K562 (cell line): ENCODE results near the gene AHSG. TPM values are rescaled to one million over a fixed set of nuclear protein-coding genes. Genes with fewer than 3 reads are reported as not detected.

Source experiments
- ASH1L ChIP-seq: fragments of 450-650 bp; IDR thresholded peaks from 2 replicates; pipeline ENCODE4 v1.6.1; 2018; ENCODE audit warnings: borderline replicate concordance, mild to moderate bottlenecking, low read depth; ENCODE audit not compliant: partially characterized antibody
- CBFA2T3 ChIP-seq: fragments of 450-650 bp; IDR thresholded peaks from 2 replicates; pipeline ENCODE4 v1.6.1; 2017
- CBX3 ChIP-seq, 2 experiments: IDR thresholded peaks; 1 replicate in 1 of 2; 2 replicates in 1 of 2; pipeline ENCODE4 v1.6.1; 2012; ENCODE audit warnings: inconsistent platforms in 2 of 2, low read length in 2 of 2, borderline replicate concordance in 1 of 2, control low read depth in 1 of 2
- DIDO1 ChIP-seq: fragments of 450-650 bp; IDR thresholded peaks from 2 replicates; pipeline ENCODE4 v1.6.1; 2016; ENCODE audit warnings: low read depth, missing biosample characterization, missing genetic modification characterization
- GABPB1 ChIP-seq: sonication (generic); formaldehyde crosslinking; IDR thresholded peaks from 2 replicates; pipeline ENCODE4 v1.8.0; 2022; ENCODE audit warnings: mild to moderate bottlenecking, missing genetic modification reagents
- KAT7 ChIP-seq: sonication (generic); formaldehyde crosslinking; IDR thresholded peaks from 2 replicates; pipeline ENCODE4 v1.8.0; 2022; ENCODE audit warnings: missing genetic modification reagents, mild to moderate bottlenecking, borderline replicate concordance
- MEF2D ChIP-seq: conservative IDR thresholded peaks from 2 replicates; pipeline ENCODE4 v1.6.1; 2016; ENCODE audit warnings: low read depth, missing genetic modification characterization, missing compliant biosample characterization
- PHF21A ChIP-seq: fragments of 450-650 bp; IDR thresholded peaks from 2 replicates; pipeline ENCODE4 v1.6.1; 2017; ENCODE audit warnings: low read depth, borderline replicate concordance
- PHF8 ChIP-seq: fragments of 200-600 bp; sonication (generic); IDR thresholded peaks from 2 replicates; pipeline ENCODE4 v1.6.1; 2012; ENCODE audit warnings: mixed run types, mild to moderate bottlenecking, inconsistent platforms, low read length, moderate library complexity, borderline replicate concordance
- SAP30 ChIP-seq: fragments of 200-600 bp; sonication (generic); IDR thresholded peaks from 2 replicates; pipeline ENCODE4 v1.6.1; 2012; ENCODE audit warnings: borderline replicate concordance, low read depth, mild to moderate bottlenecking, moderate library complexity, low read length, control low read depth, inconsistent platforms; ENCODE audit not compliant: insufficient read depth, poor library complexity, severe bottlenecking
- SP2 ChIP-seq: IDR thresholded peaks from 2 replicates; pipeline ENCODE4 v1.6.1; 2011; ENCODE audit warnings: mild to moderate bottlenecking, low read depth, low read length, moderate library complexity; ENCODE audit not compliant: poor library complexity, severe bottlenecking; ENCODE audit errors: extremely low read depth
- STAT5B ChIP-seq: fragments of 250-450 bp; sonication (Bioruptor Pico); IDR thresholded peaks from 2 replicates; pipeline ENCODE4 v1.8.0; 2021; ENCODE audit warnings: mild to moderate bottlenecking, inconsistent platforms
- TAF1 ChIP-seq: IDR thresholded peaks from 2 replicates; pipeline ENCODE4 v1.6.1; 2011; ENCODE audit warnings: mild to moderate bottlenecking, low read length, moderate library complexity; ENCODE audit not compliant: insufficient read depth, control insufficient read depth, severe bottlenecking; ENCODE audit errors: extremely low read depth
- ZFP36 ChIP-seq: fragments of 150-350 bp; IDR thresholded peaks from 2 replicates; pipeline ENCODE4 v1.6.1; 2018; ENCODE audit warnings: low read length, low read depth; ENCODE audit not compliant: partially characterized antibody
- ZKSCAN1 ChIP-seq: fragments of 150-350 bp; IDR thresholded peaks from 2 replicates; pipeline ENCODE4 v1.6.1; 2016; ENCODE audit warnings: low read depth, low read length
- ZZZ3 ChIP-seq: fragments of 450-650 bp; IDR thresholded peaks from 2 replicates; pipeline ENCODE4 v1.6.1; 2016; ENCODE audit warnings: antibody characterized with exemption, mild to moderate bottlenecking, moderate library complexity
- polyA plus RNA-seq, 8 experiments: library from polyadenylated mRNA; depleted of rRNA in 4 of 8; stranded (reverse) in 5 of 8; unstranded in 3 of 8; fragments of >200 nt; fragmentation: Nextera tagmentation in 2 of 8; fragmentation: Illumina TruSeq in 1 of 8; extraction: Ambion mirVana in 2 of 8; extraction: Trizol in 1 of 8; gene quantifications; 2 replicates each; pipeline versions ENCODE4 v1.2.1 to v1.2.3, GENCODE V29; 2011 to 2014; ENCODE audit warnings: inconsistent platforms in 1 of 8, missing spikeins in 1 of 8
- total RNA-seq, 7 experiments: library from RNA; depleted of rRNA in 6 of 7; stranded (reverse); fragments of >200 nt in 6 of 7; fragmentation: Illumina TruSeq in 2 of 7; extraction: Trizol in 2 of 7; gene quantifications; 2 replicates each; pipeline versions ENCODE4 v1.2.1 to v1.2.3, GENCODE V29; 2011 to 2021; ENCODE audit warnings: low replicate concordance in 1 of 7
- TF ChIP-seq, protein P1 (sequence below): fragments of 450-650 bp; IDR thresholded peaks from 2 replicates; pipeline ENCODE4 v1.6.1; 2018; ENCODE audit warnings: mild to moderate bottlenecking, low read depth; ENCODE audit not compliant: partially characterized antibody
- TF ChIP-seq, protein P2 (sequence below): fragments of 200-800 bp; sonication (Bioruptor generic); IDR thresholded peaks from 2 replicates; pipeline ENCODE4 v1.6.1; 2016; ENCODE audit warnings: missing genetic modification characterization, missing compliant biosample characterization

AHSG gene
- total and polyA plus RNA-seq, 9 of the 15 experiments (the other 6 are each of a cell fraction or from before 2014, with no cell fraction given): 0.69 TPM; not detected in 8

DNA sequence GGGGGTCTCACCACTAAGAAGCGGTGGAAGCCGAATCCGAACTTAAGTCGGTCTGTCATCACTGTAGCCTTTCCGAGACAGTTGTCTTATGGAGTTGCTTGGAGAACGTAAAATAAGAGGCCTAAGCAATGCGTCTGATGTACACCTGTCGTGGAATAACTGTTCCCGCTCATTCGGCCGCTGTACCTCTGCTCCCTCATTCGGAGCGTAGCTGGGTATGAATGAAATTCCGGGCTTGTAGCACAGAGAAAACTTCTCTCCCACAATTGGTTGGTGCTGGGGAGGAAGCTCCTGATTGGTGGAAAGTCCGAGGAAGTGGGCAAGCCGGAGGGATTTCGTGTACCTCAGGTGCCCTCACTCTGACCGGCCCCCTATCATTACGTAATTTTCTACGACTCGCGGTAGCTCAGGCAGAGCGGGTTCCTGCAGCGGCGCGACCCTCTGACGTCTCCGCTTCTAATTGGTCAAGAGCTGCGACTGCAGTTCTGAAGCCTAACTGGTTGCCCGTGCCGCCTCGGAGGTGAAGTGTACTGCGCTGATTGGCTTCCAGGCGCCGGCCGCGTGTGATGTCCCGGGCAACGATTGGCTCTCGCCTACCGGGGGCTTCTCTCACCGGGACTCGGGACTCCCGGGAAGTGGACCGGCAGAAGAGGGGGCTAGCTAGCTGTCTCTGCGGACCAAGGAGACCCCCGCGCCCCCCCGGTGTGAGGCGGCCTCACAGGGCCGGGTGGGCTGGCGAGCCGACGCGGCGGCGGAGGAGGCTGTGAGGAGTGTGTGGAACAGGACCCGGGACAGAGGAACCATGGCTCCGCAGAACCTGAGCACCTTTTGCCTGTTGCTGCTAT lies 42.5 kb upstream of the AHSG start, which contains the start of gene DNAJB11 (continued):
- TF ChIP-seq STAT5B (CRISPR knock-in tag): no peak
- TF ChIP-seq PHF21A: peak; percentile 91; the same call in 1 of the 2 replicates
- TF ChIP-seq, protein P1, sequence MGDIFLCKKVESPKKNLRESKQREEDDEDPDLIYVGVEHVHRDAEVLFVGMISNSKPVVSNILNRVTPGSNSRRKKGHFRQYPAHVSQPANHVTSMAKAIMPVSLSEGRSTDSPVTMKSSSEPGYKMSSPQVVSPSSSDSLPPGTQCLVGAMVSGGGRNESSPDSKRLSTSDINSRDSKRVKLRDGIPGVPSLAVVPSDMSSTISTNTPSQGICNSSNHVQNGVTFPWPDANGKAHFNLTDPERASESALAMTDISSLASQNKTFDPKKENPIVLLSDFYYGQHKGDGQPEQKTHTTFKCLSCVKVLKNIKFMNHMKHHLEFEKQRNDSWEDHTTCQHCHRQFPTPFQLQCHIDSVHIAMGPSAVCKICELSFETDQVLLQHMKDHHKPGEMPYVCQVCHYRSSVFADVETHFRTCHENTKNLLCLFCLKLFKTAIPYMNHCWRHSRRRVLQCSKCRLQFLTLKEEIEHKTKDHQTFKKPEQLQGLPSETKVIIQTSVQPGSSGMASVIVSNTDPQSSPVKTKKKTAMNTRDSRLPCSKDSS: no peak
- TF ChIP-seq GABPB1 (CRISPR knock-in tag): peak; percentile 82
- no peak for TF ChIP-seq ZFP36
- TF ChIP-seq, protein P2, sequence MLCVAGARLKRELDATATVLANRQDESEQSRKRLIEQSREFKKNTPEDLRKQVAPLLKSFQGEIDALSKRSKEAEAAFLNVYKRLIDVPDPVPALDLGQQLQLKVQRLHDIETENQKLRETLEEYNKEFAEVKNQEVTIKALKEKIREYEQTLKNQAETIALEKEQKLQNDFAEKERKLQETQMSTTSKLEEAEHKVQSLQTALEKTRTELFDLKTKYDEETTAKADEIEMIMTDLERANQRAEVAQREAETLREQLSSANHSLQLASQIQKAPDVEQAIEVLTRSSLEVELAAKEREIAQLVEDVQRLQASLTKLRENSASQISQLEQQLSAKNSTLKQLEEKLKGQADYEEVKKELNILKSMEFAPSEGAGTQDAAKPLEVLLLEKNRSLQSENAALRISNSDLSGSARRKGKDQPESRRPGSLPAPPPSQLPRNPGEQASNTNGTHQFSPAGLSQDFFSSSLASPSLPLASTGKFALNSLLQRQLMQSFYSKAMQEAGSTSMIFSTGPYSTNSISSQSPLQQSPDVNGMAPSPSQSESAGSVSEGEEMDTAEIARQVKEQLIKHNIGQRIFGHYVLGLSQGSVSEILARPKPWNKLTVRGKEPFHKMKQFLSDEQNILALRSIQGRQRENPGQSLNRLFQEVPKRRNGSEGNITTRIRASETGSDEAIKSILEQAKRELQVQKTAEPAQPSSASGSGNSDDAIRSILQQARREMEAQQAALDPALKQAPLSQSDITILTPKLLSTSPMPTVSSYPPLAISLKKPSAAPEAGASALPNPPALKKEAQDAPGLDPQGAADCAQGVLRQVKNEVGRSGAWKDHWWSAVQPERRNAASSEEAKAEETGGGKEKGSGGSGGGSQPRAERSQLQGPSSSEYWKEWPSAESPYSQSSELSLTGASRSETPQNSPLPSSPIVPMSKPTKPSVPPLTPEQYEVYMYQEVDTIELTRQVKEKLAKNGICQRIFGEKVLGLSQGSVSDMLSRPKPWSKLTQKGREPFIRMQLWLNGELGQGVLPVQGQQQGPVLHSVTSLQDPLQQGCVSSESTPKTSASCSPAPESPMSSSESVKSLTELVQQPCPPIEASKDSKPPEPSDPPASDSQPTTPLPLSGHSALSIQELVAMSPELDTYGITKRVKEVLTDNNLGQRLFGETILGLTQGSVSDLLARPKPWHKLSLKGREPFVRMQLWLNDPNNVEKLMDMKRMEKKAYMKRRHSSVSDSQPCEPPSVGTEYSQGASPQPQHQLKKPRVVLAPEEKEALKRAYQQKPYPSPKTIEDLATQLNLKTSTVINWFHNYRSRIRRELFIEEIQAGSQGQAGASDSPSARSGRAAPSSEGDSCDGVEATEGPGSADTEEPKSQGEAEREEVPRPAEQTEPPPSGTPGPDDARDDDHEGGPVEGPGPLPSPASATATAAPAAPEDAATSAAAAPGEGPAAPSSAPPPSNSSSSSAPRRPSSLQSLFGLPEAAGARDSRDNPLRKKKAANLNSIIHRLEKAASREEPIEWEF (CRISPR knock-in tag): no peak
- TF ChIP-seq CBFA2T3: no peak
- TF ChIP-seq ASH1L: peak; percentile 91
- no peak for TF ChIP-seq ZZZ3
- TF ChIP-seq PHF8: peak; percentile 84; the same call in 1 of the 2 replicates
- TF ChIP-seq KAT7 (CRISPR knock-in tag): no peak
- peak; percentile 99 for TF ChIP-seq TAF1
- peak; percentile 31 for TF ChIP-seq SP2
- peak; percentile 74 for TF ChIP-seq DIDO1
- TF ChIP-seq ZKSCAN1: no peak
- peak in 1 of 2 experiments; percentile 71; a peak in 1 of 3 replicates for TF ChIP-seq CBX3 (IDR thresholded peaks at IDR 0.05; ENCODE audit: borderline replicate concordance in 1 of 2, low read length in 2 of 2)
- peak; percentile 90 for TF ChIP-seq SAP30
- no peak for TF ChIP-seq MEF2D (tag)
